T follicular helper cell (primary cell): Measurements from ENCODE around the gene FOXRED2.
"Not testable (repeated sequence)": the region's sequence is repeated elsewhere in the genome, so short reads cannot be mapped to it uniquely, and the experiment has no call there.

ENCODE experiments used
- DNase-seq: peaks from one replicate; pipeline ENCODE4 v3.0.0-alpha.2; 2020; ENCODE audit warnings: low read depth
- total RNA-seq, 2 experiments: gene quantifications; one replicate each; lab custom pipeline; 2026; lab: John Stamatoyannopoulos, UW

The FOXRED2 gene
- total RNA-seq = 2.6 to 6.2 reads per million in 2 experiments

DNA sequence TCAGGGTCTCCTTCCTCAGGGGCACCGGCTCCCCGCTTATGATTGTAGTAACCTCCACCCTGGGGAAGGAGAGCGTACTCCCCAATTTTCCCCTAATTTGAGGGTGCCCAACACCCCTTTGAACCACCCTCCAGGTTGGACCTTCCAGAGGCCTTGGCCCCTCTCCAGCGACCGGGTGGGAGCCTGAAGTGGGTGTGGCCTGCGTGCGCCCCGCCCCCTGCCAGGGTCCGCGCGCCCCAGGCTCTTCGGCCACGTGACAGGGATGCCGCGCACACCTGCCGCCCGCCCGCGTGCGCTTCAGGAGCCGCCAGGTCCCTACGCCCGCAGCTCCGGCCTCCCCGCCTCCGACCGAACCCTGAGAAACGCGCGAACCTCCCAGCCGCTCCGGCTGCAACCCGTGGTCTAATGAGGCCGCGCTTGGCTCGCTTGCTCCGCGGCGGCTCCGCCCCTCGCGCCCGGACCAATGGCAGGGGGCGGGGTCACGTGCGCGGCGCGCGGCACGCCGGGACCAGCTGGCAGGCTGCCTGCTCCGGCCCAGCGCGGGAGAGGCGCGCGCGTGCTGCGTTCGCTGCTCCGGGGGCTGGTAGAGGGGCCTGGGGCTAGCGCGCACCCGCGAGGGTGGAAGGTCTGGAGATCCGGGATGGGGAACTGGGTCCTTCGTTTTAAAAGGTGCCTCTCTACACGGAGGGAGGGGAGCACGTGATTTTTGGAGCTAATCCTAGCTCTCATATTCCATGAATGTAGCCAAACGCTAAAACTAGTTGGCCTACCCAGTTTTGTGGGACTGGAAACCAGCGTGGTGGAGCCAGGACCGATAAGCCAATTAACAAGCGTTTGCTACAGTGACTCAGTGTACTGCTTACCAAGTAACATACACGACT lies at the start of gene FOXRED2:
Gene FOXRED2, minus strand, starts transcription at position 404 of the 881 bp plus-strand sequence. CDS start 618 bp downstream, outside the sequence.
- peak; percentile 80 for DNase-seq

DNA sequence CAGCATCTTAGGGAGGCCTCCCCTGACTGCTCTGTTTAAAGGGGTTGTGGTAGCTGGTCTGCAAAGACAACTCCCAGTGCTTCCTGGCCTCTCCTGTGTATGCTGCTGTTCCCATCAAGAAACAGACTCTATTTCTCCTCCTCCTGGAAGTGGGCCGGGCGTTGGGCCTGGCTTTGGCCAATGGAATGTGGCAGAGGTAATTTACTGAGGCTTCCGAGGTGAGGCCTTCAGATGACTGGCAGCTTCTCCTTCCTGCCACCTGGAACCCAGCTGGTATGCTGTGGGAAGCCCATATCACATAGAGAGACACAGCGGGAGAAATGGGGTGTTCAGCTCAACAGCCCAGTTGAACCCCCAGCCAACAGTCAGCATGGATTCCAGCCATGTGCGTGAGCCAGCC lies 47.3 kb upstream of the FOXRED2 start:
- no peak for DNase-seq

DNA sequence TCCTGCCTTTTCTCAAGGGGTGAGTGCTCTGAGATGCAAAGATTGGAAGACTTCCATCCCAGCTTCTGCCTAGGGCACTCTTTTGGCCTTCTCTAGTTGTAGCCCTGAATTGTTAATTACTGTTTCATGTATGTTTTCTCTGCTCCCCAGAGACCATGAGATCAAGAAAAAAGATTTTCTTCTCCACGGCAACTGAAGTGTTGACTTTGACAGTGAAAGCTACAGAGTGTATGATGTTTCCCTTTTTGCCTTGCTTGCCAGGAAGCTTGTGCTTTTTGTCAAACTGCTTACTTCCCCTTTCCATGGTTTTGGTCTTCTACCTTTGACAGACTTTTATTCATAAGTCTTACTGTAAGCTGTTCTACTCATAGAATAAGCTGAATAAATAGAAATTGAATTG lies 45.4 kb upstream of the FOXRED2 start:
- no peak for DNase-seq

DNA sequence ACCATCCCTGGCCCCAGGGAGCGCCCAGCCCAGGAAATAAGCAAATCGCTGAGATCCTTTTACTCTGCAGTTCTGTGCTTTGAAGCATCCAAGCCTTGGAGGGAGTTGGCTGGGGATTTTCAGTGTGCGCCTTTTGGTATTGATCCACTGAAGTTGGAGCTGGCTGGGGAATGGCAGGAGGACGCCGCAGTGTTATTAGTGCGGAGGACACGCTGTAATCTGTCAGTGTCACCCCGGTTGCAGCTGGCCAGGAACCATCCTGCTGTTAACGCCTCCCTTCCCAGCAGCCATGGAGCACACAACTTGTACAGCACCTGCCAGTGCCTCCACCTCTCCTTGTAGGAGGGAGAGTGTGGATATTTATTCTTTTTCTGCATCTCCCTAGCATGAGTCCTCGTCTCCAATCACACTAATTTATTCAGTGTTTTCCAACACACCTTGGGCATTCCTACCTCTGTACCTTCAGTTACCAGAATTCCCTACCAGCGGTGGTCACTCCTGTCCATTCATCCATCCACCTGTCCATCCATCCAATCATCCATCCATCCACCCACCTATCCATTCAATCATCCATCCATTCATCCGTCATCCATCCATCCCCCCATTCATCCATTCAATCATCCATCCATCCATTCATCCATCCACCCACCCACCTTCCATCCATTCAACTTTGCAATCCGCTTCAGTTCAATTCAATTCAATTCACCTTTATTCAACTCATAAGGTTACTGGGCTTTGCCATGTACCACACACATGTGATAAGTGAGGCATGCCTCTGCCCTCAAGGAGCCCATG lies 44.1 kb upstream of the FOXRED2 start:
- no peak for DNase-seq

DNA sequence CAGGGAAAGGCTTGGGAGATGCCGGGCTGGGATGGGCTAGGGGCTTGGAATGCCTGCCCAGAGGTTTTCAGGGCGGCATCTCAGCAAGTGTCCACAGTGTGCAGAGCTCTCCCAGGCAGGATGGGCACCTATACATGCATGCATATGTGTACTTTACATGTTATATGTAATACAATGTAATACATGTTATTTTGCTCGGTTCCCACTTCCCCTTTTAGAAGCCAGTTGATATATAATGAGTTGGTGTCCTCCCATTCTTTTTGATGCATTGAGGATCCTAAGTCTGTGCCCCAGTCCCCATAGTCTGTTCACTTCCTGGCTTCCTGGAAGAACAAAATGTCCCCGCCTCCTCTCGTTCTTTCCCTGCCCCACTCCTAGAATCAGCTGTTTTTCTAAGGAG lies 42.2 kb upstream of the FOXRED2 start:
- no peak for DNase-seq

DNA sequence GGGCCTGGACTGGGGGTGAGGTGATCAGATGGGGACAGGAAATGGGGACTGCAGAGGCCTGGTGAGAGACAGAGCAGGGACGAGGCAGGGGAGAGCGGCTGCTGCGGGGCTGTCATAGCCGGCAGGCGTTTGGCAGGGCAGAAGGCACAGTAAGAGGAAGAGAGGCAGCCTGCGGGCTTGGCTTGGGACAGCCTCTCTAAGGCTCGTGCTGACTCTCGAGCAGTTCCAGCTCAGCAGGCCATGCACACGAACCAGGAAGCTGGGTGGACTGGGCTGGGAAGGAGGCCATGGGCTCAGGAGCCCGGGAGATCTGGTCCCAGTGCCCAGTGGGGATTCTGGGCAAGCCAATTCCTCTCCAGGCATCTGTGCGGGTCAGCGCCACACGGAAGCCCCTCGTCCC lies 41.8 kb upstream of the FOXRED2 start:
- DNase-seq = no peak

DNA sequence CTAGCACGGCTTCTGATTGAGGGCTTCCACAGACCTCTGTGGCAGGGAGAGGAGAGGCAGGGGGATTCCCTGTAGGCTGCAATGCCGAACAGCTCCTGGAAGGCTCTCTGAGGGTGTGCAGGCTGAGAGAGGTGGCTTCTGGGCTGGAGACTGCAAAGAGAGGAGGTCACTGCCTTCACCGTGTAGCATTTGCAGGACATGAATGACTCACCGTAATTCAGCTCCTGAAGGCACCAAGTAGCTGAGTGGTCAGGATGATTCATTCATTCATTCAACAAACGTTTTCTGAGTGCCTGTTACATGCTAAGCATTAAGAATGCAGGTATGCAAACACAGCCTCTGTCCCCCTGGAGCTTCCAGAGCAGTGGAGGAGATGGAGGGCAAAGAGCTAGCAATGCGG lies 40.1 kb upstream of the FOXRED2 start:
- DNase-seq = no peak

DNA sequence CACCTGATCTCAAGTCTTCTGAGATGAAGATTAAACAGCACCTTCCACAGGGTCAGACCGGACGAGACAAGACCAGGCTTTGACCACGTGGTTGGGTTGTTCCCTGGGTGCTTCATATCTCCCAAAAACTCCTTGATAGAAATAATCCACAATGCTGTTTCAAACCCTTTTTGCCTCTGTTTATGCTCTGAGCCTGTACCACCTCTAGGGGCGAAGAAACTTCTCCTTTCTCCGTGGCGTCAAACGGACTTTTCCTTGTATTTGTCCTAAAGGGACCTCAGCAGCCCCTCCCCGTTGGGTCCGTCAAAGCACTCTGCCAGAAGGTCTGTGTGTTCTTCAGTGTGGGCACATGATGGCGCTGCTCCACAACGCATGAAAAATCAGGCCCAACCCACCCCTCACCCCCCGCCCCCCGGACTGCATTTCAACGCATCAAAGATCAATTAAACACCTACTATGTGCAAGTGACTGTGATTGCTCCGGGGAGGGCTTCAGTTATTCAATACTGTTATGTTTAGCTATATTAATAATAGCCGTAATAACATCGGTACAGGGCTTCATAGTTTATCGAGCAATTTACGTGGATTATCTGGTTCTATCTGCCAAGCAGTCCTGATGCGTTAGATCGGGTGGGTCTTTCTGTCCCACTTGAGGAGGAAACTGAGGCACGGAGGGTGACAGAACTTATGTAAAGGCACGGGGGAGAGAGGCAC lies 39.4 kb upstream of the FOXRED2 start:
- no peak for DNase-seq

DNA sequence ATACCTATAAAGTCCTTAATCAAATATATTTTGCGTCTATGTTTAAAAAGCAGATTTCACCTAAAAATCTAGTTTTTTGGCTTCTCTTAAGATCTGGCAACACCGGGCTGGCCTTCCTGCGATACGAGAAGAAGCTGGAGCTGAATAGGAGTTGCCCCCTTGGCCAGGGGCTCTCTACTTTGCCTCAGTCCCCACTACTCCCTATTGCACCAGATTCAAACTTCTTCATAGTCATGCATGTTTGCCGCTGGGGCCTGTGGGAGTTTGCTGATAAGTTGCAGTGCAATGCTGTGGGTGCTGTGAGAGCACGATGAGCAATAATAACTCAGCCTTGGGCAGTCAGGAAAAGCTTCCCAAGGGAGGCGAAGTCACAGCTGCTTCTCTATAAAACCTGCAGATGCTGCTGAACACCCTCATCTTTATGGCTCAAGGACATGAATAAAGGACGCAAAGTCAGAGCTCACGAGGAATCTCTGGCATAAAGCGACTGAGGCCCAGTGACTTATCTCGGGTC lies 37.3 kb upstream of the FOXRED2 start:
- no peak for DNase-seq

DNA sequence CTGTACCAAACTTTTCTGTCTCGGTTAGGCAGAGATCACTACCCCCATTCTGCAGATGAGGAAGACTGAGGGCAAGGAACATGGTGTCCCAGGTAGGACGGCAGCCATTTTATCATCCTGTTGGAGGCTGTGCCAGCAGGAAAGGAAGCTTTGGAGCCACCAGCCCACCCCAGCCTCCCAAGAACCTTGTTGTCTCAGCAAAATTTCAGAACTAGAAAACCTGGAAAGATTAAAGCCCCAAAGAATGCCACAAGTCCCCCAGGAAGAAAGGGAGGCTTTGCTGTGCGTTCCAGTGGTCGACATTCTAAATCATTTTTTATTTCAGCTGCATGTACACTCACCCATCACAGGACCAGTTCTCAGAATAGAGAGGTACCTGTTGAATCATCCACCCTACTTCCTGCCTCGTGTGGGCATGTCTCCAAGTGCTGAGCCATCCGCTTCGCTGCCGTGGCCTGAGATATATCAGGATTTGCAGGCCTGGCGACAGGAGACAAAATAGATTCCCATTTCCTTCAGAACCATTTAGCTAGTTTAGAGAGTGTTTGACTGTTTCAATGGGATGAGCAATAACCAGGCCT lies 35.1 kb upstream of the FOXRED2 start:
- DNase-seq = no peak

DNA sequence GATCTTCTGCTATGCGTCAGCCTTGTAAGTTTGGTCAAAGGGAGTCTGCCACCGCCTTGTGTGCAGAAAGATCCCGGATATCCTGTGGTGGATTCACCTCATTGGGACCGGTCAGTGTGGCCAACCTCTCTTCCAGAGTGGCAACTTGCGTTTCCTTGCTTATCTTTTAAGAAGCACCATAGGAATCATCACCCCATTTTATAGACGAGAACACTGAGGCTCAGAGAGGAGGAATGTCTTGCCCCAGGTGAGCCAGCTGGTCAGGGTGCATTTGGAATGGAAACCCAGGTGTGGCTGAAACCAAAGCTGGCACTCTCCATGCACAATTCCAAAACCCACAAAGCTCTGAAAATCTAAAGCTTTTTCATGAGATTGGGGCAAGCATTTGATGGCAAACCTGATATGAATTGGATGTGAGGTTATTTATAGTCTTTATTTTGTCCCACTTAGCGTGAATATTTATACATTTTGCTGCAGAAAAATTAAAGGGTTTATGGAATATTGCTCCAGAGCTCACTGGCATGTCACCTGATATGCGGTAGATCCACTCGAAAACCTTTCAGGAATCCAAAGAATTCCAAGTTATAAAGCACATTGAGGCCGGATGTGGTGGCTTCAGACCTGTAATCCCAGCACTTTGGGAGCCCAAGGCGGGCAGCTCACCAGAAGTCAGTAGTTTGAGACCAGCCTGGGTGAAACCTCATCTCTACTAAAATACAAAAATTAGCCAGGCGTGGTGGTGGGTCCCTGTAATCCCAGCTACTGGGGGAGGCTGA lies 34.2 kb upstream of the FOXRED2 start:
- no peak for DNase-seq

DNA sequence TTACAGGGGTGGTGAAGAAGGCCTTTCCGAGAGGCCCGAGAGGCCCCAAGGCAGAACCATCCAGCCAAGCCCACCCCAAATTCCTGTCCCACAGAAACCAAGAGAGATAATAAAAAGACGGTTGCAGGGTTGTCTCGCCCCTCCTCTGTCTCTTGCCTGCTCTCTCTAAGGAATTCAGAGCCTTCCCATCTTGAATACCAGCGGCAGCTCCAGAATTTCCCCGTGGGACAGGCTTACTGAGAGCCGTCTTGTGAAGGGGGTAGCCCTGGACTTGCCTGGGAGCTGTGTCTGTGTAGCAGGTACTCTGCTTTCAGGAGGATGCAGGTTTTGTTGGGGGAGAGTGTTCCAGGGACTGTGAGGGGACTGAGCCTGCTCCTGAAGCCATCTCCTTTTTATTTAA lies 31.7 kb upstream of the FOXRED2 start:
- DNase-seq = no peak

DNA sequence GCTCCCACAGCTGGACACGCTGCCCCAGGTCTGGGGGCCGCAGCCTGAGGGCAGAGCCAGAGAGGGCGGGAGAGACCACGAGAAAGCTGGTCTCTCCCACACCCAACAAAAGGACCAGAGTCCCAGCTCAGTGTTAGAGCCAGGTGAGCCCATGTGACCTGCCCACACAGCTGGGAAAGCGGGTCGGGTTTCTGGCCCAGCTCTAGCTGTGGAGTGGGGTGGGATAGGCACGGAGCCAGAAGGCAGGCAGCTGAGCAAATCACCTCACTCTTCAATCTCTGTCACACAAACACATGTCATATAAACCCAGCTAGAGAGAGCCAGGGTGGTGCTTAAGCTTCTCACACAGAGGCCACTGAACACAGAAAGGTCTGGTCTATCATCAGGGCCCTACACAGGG lies 29.9 kb upstream of the FOXRED2 start:
- DNase-seq = no peak

DNA sequence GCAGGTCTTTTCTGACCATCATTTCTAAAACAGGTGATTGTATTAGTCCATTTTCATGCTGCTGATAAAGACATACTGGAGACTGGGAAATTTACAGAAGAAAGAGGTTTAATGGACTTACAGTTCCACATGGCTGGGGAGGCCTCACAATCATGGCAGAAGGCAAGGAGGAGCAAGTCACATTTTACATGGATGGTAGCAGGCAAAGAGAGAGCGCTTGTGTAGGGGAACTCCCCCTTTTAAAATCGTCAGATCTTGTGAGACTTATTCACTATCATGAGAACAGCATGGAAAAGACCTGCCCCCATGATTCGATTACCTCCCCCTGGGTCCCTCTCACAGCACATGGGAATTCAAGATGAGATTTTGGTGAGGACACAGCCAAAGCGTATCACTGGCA lies 26.5 kb upstream of the FOXRED2 start:
- DNase-seq = not testable (repeated sequence)

DNA sequence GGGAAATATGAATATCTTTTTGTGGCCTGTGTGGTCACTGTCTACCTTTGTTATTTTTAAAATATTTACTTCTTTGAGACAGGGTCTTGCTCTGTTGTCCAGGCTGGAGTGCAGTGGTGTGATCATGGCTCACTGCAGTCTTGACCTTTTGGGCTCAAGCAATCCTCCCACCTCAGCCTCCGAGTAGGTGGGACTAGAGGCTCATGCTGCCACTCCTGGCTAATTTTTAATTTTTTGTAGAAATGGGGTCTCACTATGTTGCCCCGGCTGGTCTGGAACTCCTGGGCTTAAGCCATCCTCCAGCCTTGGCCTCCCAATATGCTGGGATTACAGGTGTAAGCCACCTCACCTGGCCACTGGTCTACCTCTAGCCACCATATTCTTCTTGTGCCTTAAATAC lies 25.6 kb upstream of the FOXRED2 start:
- DNase-seq = no peak

DNA sequence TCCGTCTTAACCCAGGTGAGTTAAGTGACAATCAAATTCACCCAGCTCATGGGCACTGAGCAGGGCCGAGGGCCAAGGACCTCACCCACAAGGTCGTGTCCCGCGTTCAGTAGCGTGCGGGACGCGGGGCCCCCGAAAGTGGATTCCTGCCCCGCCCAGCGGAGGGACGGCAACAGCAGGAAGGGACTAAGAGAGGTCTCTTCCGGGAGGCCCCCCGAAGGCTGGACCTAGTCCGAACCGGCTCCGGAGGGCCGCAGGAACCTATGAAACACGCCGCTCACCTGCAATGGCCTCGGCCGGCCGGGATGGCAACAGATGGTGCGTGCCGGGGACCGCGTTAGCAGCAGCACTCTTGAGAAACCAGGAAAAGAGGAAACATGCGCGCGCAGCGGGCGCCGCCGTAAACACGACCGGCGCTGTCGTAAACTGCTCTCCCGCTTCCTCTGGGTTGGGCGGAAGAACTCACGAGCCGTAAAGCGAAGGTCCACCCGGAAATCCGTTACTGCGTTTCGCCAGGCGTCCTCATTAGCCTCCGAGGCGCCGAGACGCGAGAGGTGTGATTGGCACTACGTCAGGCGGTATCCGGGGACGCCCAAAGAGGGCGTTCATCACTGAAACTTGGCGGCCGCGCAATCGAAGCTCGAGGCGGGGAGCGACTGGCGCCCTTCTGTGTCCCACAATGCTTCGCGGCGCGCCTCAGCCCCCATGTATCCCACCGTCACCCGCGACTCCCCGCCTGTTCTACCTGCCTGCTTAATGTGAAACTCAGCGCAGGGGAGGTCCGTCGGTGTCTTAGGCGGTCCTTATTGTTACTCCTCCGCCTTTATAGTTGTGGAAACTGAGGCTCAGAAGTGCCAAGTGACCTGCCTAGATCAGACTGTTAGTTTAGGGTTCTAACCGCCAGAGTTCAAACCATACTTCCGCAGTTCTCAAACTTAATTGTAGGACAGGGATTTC lies 22.2 kb upstream of the FOXRED2 start, which contains the start of gene EIF3D:
Gene EIF3D, minus strand, starts transcription at position 372 of the 957 bp plus-strand sequence. CDS start 3,045 bp downstream, outside the sequence.
- DNase-seq = peak; percentile 98

DNA sequence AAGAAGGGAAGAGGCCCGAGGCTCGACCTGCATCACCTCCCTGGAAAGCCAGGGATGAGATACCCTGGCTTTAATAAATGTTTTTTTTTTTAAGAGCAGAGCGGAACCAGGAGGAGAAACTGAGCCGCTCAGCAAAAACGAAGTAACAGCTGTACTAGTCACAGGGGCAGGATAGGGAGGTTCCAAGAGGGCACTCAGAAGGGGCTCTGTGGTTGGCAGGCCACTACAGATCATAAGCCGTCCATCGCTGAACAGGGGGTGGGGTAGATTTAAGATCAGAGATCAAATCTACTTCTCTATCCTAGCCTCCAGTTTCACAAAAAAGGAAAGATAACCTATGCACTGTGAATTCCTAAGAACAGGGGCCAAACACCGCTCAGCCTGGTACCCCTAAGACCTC lies 21.5 kb upstream of the FOXRED2 start:
- no peak for DNase-seq

DNA sequence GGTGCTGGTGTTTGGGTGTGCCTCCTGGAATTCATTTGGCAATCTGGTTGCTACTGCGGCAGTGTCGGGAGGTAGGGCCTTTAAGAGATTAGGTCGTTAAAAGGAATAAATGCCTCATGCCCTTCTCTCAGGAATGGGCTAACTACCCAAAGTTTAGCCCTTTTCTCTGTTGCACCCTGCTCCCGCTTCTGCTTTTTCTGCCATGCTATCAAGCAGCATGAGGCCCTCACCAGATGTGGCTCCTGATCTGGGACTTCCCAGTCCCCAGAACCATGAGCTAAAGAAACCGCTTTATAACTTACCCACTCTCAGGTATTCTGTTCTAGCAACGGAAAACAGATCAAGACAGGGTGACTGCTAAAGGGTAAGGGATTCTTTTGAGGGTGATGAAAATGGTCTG lies 15.8 kb upstream of the FOXRED2 start:
- no peak for DNase-seq

DNA sequence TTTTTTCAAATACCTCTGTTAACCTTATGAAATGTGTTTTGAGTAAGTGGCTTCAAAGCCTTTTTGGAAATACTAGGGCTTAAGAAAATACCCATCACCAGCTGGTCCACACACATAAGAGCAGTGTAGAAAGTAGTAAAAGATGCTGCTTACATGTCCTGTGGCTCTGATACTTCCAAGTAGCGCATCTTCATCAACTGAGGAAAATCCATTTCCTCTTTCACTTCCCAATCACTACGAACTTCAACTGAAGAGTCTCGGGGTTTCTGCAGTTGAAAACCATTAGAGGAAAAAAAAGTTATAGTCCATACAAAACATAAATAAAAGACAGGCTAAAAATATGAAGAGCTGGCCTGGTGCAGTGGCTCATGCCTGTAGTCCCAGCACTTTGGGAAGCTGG lies 13.6 kb upstream of the FOXRED2 start:
- no peak for DNase-seq

DNA sequence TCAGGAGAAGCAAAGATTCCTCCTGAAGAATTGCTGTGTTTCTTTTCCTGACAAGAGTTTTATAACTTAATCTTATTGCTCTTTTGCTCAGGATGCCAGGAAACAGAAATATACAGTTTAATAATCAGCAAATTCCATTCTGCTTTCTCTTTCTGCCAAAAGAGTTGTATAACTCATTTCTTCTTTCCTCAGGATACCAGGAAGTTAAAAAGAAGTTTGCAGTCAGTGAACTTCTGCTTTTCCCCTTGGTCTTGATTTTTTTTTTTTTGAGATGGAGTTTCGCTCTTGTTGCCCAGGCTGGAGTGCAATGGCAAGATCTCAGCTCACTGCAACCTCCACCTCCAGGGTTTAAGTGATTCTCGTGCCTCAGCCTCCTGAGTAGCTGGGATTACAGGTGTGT lies 13.1 kb upstream of the FOXRED2 start:
- DNase-seq = not testable (repeated sequence)
